Kidney glomerular epithelial cell (primary cell): Measurements from ENCODE around the gene OR2A14.
"Not testable (repeated sequence)": the region's sequence is repeated elsewhere in the genome, so short reads cannot be mapped to it uniquely, and the experiment has no call there.

Experiments
- DNase-seq: peaks from one replicate; lab custom pipeline; 2025; lab: John Stamatoyannopoulos, UW

Gene OR2A14

DNA sequence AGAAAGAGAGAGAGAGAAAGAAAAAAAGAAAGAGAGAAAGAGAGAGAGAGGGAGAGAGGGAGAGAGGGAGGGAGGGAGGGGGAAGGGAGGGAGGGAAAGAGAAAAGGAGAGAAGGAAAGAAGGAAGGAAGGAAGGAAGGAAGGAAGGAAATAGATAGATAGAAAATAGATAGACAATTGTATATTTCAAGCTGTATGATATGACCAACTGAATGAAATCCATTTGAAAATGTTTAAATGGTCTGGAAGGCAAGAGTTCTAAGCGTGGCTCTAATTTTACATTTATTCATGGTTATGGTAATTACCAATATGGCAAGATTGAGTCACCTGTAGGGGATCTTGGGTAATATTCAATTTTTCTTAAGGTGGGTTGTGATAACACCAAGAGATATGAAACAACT, 35.9 kb downstream of the OR2A14 start:
- DNase-seq: no peak

DNA sequence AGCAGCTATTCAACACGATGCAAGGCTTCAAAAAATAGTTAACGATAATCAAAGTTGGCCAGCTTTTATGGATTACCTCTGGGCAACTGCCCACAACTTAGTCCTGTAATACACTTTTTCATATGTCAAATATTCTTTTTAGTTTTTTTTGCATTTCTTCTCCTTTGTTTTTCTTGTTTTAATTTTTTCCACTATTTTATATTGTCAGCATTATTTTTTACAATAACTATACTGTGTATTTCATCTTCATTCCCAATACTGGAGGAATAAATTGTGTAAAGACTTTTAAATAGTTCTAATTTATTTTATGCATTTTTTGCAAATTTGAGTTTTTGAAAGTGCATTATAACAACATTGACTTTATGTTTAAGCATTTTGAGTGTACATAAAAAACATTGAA, 41.8 kb downstream of the OR2A14 start:
- DNase-seq: no peak

DNA sequence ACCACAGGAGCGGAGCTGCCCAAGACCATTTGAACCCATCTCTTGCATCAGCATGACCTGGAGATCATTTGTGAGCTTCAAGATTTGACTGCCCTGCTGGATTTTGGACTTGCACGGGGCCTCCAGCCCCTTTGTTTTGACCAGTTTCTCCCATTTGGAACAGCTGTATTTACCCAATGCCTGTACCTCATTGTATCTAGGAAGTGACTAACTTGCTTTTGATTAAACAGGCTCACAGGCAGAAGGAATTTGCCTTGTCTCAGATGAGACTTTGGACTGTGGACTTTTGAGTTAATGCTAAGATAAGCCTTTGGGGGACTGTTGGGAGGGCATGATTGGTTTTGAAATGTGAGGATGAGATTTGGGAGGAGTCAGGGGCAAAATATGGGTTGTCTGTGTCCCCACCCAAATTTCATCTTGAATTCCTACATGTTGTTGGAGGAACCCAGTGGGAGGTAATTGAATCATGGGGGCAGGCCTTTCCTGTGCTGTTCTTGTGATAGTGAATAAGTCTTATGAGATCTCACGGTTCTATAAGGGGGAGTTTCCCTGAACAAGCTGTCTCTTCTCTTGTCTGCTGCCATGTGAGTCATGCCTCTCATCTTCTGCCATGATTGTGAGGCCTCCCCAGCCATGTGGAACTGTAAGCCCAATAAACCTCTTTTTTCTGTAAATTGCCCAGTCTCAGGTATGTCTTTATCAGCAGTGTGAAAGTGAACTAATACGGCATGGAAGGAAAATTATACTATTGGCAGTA, 48.8 kb downstream of the OR2A14 start:
- DNase-seq: not testable (repeated sequence)

DNA sequence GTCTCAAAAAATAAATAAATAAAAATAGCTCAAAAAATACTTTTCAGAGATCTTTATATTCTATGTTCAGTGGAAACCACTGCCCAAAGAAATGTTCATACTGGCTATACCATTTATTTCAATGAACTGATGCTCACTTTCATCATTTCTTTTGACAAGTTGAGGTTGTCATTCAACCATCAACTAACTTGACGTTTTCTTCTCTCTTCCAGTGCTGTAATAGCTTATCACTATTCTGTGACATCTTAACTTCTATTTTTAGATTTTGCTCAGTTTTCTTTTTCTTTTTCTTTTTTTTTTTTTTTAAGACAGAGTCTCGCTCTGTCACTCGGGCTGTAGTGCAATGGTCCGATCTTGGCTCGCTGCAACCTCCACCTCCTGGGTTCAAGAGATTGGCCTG, 51.6 kb downstream of the OR2A14 start:
- no peak for DNase-seq

DNA sequence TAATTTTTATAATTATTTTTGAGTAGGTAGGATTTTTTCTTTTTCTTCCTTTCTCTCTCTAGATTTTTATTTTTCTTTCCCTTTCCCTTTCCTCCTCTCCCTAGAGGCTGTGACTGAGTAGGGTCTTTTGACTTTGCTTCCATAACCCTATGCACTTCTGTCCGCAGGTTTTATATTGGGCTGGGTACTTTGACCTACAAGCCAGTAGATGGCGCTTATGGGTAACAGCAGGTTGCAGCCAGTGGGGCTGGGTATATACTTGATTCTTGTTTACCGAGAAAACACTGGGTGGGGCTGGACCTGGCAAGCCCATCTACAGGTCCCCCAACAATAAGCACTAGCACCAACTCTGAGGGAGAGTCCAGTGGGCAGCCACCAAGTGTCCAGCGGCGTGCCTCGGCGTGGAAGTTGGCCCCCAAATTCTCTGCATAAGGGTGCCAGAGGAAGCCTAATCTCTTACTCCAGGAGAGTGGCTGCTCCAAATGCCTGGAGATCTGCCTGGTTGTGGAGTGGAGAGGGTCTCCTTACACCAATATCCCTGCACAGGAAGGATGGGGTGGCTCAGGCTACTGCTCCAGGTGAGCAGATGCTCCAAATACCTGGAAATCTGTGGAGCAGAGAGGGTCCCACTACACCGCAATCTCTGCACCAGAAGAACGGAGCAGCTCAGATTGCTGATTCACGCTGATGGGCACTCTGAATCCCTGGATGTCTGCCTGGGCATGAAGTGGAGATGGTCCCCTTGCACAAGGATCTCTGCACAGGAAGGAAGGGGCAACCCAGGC, 55.6 kb downstream of the OR2A14 start:
- not testable (repeated sequence) for DNase-seq

DNA sequence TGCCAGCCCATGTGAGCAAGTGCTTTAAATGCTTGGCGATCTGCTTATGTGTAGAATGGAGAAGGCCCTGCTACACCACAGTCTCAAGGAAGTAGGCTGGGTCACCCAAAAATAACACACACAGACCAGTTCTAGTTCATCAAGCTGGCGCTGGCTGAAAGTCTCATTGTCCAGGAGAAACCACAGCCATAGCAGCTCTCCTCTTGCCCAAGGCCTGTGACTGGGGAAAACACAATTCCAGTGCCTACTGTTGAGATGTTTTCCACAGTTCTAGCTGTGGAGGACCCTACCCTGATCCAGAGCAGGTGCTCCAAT, 56.1 kb downstream of the OR2A14 start:
- DNase-seq: not testable (repeated sequence)
